Measurements from ENCODE around the gene TENM4.

DNA sequence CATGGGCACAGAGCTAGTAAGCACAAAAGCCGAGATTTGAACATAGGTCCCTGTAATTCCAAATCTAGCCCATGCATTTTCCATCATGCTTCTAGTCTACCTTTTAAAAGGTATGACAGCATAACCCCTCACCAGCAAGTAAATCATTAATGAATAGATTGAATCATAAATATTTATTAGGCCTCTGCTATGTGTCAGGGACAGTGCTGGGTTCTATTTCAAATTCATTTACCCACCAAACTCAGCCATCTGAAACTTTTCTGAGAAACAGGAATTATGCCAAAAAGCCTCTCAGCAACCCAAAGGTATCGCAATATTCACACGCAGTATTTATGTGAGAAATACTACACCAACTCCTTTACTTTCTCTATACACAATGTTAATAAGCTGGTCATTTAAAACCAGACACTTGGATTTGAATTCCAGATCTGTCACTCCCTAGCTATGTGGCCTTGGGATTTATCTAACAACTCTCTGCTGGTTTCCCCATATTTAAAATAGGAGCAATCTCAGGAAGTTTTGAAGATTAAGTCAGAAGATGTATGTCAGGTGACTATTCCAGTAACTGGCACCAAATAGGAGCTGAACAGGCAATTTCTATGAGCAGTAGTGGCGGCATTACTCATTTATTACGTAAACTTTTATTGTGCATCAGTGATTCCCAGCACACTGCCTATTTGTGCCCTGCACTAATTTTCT is 191.4 kb downstream of the TENM4 start:
- TF ChIP-seq, protein P1, sequence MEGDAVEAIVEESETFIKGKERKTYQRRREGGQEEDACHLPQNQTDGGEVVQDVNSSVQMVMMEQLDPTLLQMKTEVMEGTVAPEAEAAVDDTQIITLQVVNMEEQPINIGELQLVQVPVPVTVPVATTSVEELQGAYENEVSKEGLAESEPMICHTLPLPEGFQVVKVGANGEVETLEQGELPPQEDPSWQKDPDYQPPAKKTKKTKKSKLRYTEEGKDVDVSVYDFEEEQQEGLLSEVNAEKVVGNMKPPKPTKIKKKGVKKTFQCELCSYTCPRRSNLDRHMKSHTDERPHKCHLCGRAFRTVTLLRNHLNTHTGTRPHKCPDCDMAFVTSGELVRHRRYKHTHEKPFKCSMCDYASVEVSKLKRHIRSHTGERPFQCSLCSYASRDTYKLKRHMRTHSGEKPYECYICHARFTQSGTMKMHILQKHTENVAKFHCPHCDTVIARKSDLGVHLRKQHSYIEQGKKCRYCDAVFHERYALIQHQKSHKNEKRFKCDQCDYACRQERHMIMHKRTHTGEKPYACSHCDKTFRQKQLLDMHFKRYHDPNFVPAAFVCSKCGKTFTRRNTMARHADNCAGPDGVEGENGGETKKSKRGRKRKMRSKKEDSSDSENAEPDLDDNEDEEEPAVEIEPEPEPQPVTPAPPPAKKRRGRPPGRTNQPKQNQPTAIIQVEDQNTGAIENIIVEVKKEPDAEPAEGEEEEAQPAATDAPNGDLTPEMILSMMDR (IDR thresholded peaks at IDR 0.05) = no peak
- TF ChIP-seq, protein P2, sequence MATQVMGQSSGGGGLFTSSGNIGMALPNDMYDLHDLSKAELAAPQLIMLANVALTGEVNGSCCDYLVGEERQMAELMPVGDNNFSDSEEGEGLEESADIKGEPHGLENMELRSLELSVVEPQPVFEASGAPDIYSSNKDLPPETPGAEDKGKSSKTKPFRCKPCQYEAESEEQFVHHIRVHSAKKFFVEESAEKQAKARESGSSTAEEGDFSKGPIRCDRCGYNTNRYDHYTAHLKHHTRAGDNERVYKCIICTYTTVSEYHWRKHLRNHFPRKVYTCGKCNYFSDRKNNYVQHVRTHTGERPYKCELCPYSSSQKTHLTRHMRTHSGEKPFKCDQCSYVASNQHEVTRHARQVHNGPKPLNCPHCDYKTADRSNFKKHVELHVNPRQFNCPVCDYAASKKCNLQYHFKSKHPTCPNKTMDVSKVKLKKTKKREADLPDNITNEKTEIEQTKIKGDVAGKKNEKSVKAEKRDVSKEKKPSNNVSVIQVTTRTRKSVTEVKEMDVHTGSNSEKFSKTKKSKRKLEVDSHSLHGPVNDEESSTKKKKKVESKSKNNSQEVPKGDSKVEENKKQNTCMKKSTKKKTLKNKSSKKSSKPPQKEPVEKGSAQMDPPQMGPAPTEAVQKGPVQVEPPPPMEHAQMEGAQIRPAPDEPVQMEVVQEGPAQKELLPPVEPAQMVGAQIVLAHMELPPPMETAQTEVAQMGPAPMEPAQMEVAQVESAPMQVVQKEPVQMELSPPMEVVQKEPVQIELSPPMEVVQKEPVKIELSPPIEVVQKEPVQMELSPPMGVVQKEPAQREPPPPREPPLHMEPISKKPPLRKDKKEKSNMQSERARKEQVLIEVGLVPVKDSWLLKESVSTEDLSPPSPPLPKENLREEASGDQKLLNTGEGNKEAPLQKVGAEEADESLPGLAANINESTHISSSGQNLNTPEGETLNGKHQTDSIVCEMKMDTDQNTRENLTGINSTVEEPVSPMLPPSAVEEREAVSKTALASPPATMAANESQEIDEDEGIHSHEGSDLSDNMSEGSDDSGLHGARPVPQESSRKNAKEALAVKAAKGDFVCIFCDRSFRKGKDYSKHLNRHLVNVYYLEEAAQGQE (IDR thresholded peaks at IDR 0.05; ENCODE audit: insufficient read depth in 1 of 2, low read depth in 2 of 2, low read length in 1 of 2) = no peak
- TF ChIP-seq POLR2AphosphoS5 (IDR thresholded peaks at IDR 0.05; ENCODE audit: low read depth, low read length) (no peak), TCF7L2 (IDR thresholded peaks at IDR 0.05; ENCODE audit: low read depth, low read length) (no peak)
